Measurements from ENCODE around the gene CYP27C1. TPM values are rescaled to one million over a fixed set of nuclear protein-coding genes. Genes with fewer than 3 reads are reported as not detected.

CYP27C1 gene
- total RNA-seq, 1 experiment from 2014 or later: not detected

- no peak for DNase-seq (ENCODE audit: low read depth, low spot score)
- intact Hi-C loops (cut with micrococcal nuclease): no loop called here
- no peak for ATAC-seq
- H2AFZ ChIP-seq (ENCODE audit: low read depth, low read length, poor library complexity, severe bottlenecking): no peak overlapping the region
- H3K9ac ChIP-seq (ENCODE audit: low read length): no peak overlapping the region
- H3K79me2 ChIP-seq (ENCODE audit: insufficient read depth, low read length): no peaks in the 10 kb centered on the region
- H3K4me2 ChIP-seq (ENCODE audit: low read length): no peak overlapping the region
- TF ChIP-seq POLR2A (IDR thresholded peaks at IDR 0.05; ENCODE audit: borderline replicate concordance, extremely low read depth, insufficient read depth, insufficient read length) (no peak), TCF7L2 (IDR thresholded peaks at IDR 0.05; ENCODE audit: borderline replicate concordance, extremely low read depth, insufficient read depth, insufficient read length) (no peak), SRF (IDR thresholded peaks at IDR 0.05; ENCODE audit: low read depth) (no peak), EZH2 (IDR thresholded peaks at IDR 0.05) (no peak)
- H3K27me3 ChIP-seq (ENCODE audit: insufficient read depth, low read length): no peaks in the 10 kb centered on the region
- no peak overlapping the region for H3K27ac ChIP-seq (ENCODE audit: low read depth, low read length)
- H3K9me2 ChIP-seq (ENCODE audit: insufficient read depth): no peaks in the 10 kb centered on the region
- BruUV-seq (replicated peaks): no TSS peak
- H3K9me3 ChIP-seq (ENCODE audit: control insufficient read depth in 1 of 2, insufficient read depth in 1 of 2, low read depth in 1 of 2, low read length in 2 of 2): no peaks in the 10 kb centered on the region
- H3K4me3 ChIP-seq (replicated peaks in 1 of 2; ENCODE audit: low read depth in 1 of 2, low read length in 2 of 2): no peak overlapping the region
- ChIA-PET POLR2A (interaction anchor here (0.6 kb wide), 1 partner anchor 28 kb away, joined by 3 read pairs; no protein-coding TSS in a partner anchor), RAD21 (ENCODE audit: low non-redundant PET in 1 of 2, low total read pairs in 2 of 2, uncharacterized antibody in 2 of 2, unreplicated experiment in 2 of 2) (no interaction called here), CTCF (no interaction called here)
- H3K4me1 ChIP-seq (ENCODE audit: control insufficient read depth in 1 of 2, insufficient read depth in 2 of 2, low read length in 2 of 2): no peaks in the 10 kb centered on the region
- H4K20me1 ChIP-seq (ENCODE audit: insufficient read depth): no peaks in the 10 kb centered on the region
- no peaks in the 10 kb centered on the region for H3K36me3 ChIP-seq (ENCODE audit: control insufficient read depth in 1 of 2, insufficient read depth in 2 of 2, low read length in 2 of 2)
Observed at GRCh38 chr2:127161176-127162136, 58.6 kb downstream of the CYP27C1 start.

- H3K9me3 ChIP-seq (ENCODE audit: control insufficient read depth in 1 of 2, insufficient read depth in 1 of 2, low read depth in 1 of 2, low read length in 2 of 2): no peaks in the 10 kb centered on the region
- H3K27me3 ChIP-seq (ENCODE audit: insufficient read depth, low read length): no peaks in the 10 kb centered on the region
- H3K4me1 ChIP-seq (ENCODE audit: control insufficient read depth in 1 of 2, insufficient read depth in 2 of 2, low read length in 2 of 2): no peaks in the 10 kb centered on the region
- ChIA-PET POLR2A (no interaction called here), CTCF (no interaction called here), RAD21 (ENCODE audit: low non-redundant PET in 1 of 2, low total read pairs in 2 of 2, uncharacterized antibody in 2 of 2, unreplicated experiment in 2 of 2) (no interaction called here)
- ATAC-seq (no peak), DNase-seq (ENCODE audit: low read depth, low spot score) (no peak)
- no TSS peak for BruUV-seq (replicated peaks)
- H3K9ac ChIP-seq (ENCODE audit: low read length): no peak overlapping the region
- no peak overlapping the region for H3K27ac ChIP-seq (ENCODE audit: low read depth, low read length)
- intact Hi-C loops (cut with micrococcal nuclease): no loop called here
- no peak overlapping the region for H3K4me3 ChIP-seq (replicated peaks in 1 of 2; ENCODE audit: low read depth in 1 of 2, low read length in 2 of 2)
- TF ChIP-seq SIN3A (IDR thresholded peaks at IDR 0.05; ENCODE audit: low read depth) (no peak), ZNF274 (IDR thresholded peaks at IDR 0.05; ENCODE audit: low read depth, low read length) (no peak), YY1 (IDR thresholded peaks at IDR 0.05; ENCODE audit: extremely low read depth, insufficient replicate concordance, low read depth, low read length) (no peak), SRF (IDR thresholded peaks at IDR 0.05; ENCODE audit: low read depth) (no peak), CBX3 (IDR thresholded peaks at IDR 0.05; ENCODE audit: low read depth) (no peak), JUND (IDR thresholded peaks at IDR 0.05) (no peak)
- no peaks in the 10 kb centered on the region for H3K36me3 ChIP-seq (ENCODE audit: control insufficient read depth in 1 of 2, insufficient read depth in 2 of 2, low read length in 2 of 2)
- H3K79me2 ChIP-seq (ENCODE audit: insufficient read depth, low read length): no peaks in the 10 kb centered on the region
- no peaks in the 10 kb centered on the region for H4K20me1 ChIP-seq (ENCODE audit: insufficient read depth)
- H3K4me2 ChIP-seq (ENCODE audit: low read length): no peak overlapping the region
- H2AFZ ChIP-seq (ENCODE audit: low read depth, low read length, poor library complexity, severe bottlenecking): no peak overlapping the region
- no peaks in the 10 kb centered on the region for H3K9me2 ChIP-seq (ENCODE audit: insufficient read depth)
Observed at GRCh38 chr2:127160676-127161075, 59.4 kb downstream of the CYP27C1 start.
